ENCODE data around the gene PEX19.

GRCh38 chr1:160264795-160265307 is 20.1 kb downstream of the PEX19 start:
- TF ChIP-seq, protein P1, sequence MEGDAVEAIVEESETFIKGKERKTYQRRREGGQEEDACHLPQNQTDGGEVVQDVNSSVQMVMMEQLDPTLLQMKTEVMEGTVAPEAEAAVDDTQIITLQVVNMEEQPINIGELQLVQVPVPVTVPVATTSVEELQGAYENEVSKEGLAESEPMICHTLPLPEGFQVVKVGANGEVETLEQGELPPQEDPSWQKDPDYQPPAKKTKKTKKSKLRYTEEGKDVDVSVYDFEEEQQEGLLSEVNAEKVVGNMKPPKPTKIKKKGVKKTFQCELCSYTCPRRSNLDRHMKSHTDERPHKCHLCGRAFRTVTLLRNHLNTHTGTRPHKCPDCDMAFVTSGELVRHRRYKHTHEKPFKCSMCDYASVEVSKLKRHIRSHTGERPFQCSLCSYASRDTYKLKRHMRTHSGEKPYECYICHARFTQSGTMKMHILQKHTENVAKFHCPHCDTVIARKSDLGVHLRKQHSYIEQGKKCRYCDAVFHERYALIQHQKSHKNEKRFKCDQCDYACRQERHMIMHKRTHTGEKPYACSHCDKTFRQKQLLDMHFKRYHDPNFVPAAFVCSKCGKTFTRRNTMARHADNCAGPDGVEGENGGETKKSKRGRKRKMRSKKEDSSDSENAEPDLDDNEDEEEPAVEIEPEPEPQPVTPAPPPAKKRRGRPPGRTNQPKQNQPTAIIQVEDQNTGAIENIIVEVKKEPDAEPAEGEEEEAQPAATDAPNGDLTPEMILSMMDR (IDR thresholded peaks at IDR 0.05): no peak
- TF ChIP-seq POLR2AphosphoS5 (IDR thresholded peaks at IDR 0.05): no peak

All from esophagus muscularis mucosa (tissue), 3 donors.